ENCODE data around the gene ZFP62.

ZFP62 gene

DNA sequence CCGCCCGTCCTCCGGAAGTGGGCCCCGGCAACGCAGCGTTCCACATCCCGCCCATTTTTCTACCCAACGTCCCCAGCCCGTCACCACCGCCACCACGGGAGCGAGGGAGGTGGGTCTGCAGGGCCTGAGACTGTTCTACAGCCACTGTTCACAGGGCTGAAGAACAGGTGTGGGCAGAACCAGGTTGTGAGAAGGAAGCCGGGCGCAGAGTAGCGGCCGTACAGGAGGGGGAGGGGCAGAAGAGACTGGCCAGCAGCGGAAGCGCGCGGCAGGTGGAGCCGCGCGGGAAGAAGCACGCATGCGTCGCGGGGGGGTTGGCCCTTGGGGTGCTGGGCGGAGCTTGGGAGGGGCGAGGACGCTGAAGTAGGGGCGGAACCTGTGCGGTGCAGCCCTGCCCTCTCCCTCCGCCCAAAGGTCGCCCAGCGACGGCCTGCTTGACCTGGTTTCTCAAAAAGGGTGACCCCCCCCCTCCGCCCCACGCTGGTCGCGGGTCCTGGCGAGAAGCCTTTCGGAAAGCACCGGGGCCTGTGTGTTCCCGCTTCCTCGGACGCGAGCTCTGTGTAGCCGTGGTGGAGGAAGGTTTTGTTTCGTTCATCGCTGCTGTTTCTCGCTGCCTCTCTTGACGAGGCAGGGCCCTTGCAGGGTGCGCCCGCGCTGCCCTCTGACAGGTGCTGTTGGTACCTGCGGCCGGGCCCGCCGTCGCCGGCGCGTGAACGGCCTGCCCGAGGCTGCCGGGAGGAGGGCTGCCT is 50.7 kb downstream of the ZFP62 start:
- peak overlapping the region; percentile 70 to 100 (median 99) for H3K27ac ChIP-seq

GRCh38 chr5:180809403-180810209 is 51.5 kb downstream of the ZFP62 start:
- Histone ChIP-seq H3K27me3 (no peaks in the 10 kb centered on the region), H3K4me2 (peak overlapping the region; percentile 92 to 99 (median 98)), H3K4me1 (peaks cover 55 to 84% (median 64%) of the 10 kb centered on the region in 10 experiments), H3K9ac (peak overlapping the region; percentile 89 to 100 (median 98)), H3K4me3 (peak overlapping the region; percentile 64 to 96 (median 94)), H4K20me1 (peaks cover 0 to 37% (median 0%) of the 10 kb centered on the region in 11 experiments; a peak in 5 of 22 replicates), H3K36me3 (peaks cover 0 to 61% (median 0%) of the 10 kb centered on the region in 11 experiments; a peak in 4 of 22 replicates), H3K9me3 (replicated peaks in 1 of 11) (no peaks in the 10 kb centered on the region), H3K27ac (peak overlapping the region; percentile 70 to 100 (median 99))
- no peak for TF ChIP-seq Cebpa-rat (IDR thresholded peaks at IDR 0.05)

More for the DNA sequence above, 50.7 kb downstream of the ZFP62 start:
- H3K9me3 ChIP-seq (replicated peaks in 1 of 11) = no peaks in the 10 kb centered on the region
- no peak for TF ChIP-seq Cebpa-rat (IDR thresholded peaks at IDR 0.05)
- H3K4me1 ChIP-seq = peaks cover 50 to 84% (median 62%) of the 10 kb centered on the region in 10 experiments
- H3K36me3 ChIP-seq = peaks cover 0 to 61% (median 0%) of the 10 kb centered on the region in 11 experiments; a peak in 4 of 22 replicates
- H3K4me3 ChIP-seq = peak overlapping the region; percentile 64 to 96 (median 94)
- H4K20me1 ChIP-seq = peaks cover 0 to 37% (median 0%) of the 10 kb centered on the region in 11 experiments; a peak in 5 of 22 replicates
- H3K27me3 ChIP-seq = no peaks in the 10 kb centered on the region
- peak overlapping the region; percentile 89 to 100 (median 98) for H3K9ac ChIP-seq
- H3K4me2 ChIP-seq = peak overlapping the region; percentile 79 to 99 (median 94)

GRCh38 chr5:180808461-180809000 is 52.5 kb downstream of the ZFP62 start:
- H3K36me3 ChIP-seq = peaks cover 0 to 55% (median 0%) of the 10 kb centered on the region in 11 experiments; a peak in 4 of 22 replicates
- H3K4me2 ChIP-seq = peak overlapping the region; percentile 92 to 99 (median 98)
- H3K4me3 ChIP-seq = peak overlapping the region; percentile 64 to 96 (median 94)
- no peaks in the 10 kb centered on the region for H3K27me3 ChIP-seq
- peak overlapping the region; percentile 89 to 100 (median 98) for H3K9ac ChIP-seq
- TF ChIP-seq Cebpa-rat (IDR thresholded peaks at IDR 0.05) = no peak
- H3K27ac ChIP-seq = peak overlapping the region; percentile 91 to 100 (median 99)
- peaks cover 62 to 81% (median 74%) of the 10 kb centered on the region in 10 experiments for H3K4me1 ChIP-seq
- H4K20me1 ChIP-seq = peaks cover 0 to 26% (median 0%) of the 10 kb centered on the region in 11 experiments; a peak in 7 of 22 replicates
- H3K9me3 ChIP-seq (replicated peaks in 1 of 11) = no peaks in the 10 kb centered on the region

DNA sequence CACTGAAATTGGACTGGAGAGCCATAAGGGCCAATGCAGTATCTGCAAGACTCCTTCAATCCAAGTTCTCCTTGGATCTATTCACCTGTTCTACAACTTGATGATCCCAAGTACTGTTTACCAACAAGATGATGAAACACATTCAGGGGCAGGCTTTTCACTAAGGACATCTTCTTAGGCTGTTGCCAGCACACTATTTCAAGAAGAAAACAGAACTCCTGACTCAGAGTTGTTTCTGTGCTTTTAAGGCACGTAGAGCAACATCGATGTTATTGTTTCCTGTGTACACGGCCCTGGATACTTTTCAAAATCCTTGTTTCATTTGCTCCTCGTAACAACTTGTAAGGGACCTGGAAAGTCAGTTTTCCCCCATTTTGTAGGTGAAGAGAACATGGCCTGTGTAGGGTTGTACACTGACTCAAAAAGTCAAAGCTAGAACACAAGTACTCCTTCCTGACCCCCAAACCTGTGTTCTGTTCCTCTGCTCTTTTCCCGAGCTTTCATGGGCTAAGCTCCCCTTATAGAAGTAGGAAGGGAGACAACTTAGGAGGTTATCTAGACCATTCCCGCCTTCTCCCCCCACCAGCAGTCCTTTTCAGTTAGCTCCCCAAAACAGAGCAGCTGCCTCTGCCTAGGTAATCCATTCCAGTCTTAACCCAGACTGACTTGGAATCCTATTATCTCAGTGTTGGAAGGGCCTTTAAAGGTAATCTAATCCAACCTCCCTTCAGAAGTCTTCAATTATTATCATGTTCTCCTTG is 53.2 kb downstream of the ZFP62 start:
- no peak for TF ChIP-seq Cebpa-rat (IDR thresholded peaks at IDR 0.05)
- H3K27ac ChIP-seq = peak overlapping the region; percentile 91 to 100 (median 99)
- H3K9me3 ChIP-seq (replicated peaks in 1 of 11) = no peaks in the 10 kb centered on the region
- peak overlapping the region; percentile 64 to 96 (median 94) for H3K4me3 ChIP-seq
- peaks cover 58 to 81% (median 76%) of the 10 kb centered on the region in 10 experiments for H3K4me1 ChIP-seq
- H3K27me3 ChIP-seq = no peaks in the 10 kb centered on the region
- H3K9ac ChIP-seq = peak overlapping the region; percentile 89 to 100 (median 98)
- H3K36me3 ChIP-seq = peaks cover 0 to 54% (median 0%) of the 10 kb centered on the region in 11 experiments; a peak in 4 of 22 replicates
- peak overlapping the region; percentile 92 to 99 (median 98) for H3K4me2 ChIP-seq
- H4K20me1 ChIP-seq = peaks cover 0 to 28% (median 0%) of the 10 kb centered on the region in 11 experiments; a peak in 6 of 22 replicates

DNA sequence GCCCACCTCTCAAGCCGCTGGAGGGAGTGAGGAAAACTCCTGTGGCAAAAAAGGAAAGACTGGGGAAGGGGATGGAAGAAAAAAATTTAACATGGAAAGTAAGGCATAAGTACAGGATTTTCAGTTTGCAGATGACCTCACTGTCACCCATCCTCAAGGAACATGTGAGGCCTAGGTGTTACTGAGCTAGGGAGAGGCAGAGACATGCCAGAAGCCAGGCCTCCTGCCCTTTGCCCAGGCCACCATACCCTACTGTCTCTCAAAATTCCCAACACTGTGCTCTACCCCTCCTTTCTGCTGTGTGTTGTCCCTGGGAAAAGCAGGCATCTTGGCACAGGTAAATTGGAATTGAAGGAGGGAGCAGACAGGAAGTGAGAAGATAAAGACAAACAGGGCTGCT is 54.0 kb downstream of the ZFP62 start:
- Histone ChIP-seq H3K27me3 (no peaks in the 10 kb centered on the region), H3K4me2 (peak overlapping the region; percentile 92 to 99 (median 98)), H4K20me1 (peaks cover under 1 to 29% (median 6%) of the 10 kb centered on the region in 11 experiments; a peak in 17 of 22 replicates), H3K4me1 (peaks cover 58 to 80% (median 74%) of the 10 kb centered on the region in 10 experiments), H3K36me3 (peaks cover 0 to 46% (median 0%) of the 10 kb centered on the region in 11 experiments; a peak in 4 of 22 replicates), H3K27ac (peak overlapping the region; percentile 91 to 100 (median 99)), H3K9ac (peak overlapping the region; percentile 89 to 100 (median 98)), H3K9me3 (replicated peaks in 1 of 11) (no peaks in the 10 kb centered on the region), H3K4me3 (peak overlapping the region; percentile 64 to 96 (median 94))
- no peak for TF ChIP-seq Cebpa-rat (IDR thresholded peaks at IDR 0.05)

DNA sequence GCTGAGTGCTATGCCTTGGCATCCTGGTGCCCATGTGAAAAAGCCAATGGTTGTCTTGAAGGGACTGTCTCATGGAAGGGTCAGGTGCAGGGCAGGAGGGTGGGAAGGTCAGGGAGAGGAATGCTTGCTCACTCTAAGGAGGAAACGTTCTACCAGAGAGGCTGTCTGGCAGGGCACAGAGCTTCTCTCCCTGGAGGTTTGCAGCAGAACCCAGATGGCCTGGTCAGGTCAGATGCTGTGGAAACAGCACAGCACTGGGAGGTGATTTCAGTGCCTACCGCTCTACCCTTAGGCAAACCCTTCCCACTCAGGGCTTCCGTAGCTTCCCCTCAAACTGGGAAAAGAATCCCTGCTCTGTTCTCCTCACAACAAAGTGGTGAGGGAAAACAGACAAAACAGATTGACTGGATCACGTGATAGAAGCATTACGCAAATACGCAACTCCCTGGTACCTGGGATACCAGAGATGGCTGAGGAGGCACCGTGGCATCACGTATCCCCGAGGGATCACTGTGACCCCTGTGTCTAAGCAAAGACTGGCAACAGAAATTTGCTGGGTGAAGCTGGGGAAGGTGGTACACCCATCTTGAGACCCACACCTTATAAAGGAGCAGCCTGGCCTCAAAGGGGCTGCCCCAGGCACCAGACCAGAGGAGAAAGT is 54.6 kb downstream of the ZFP62 start:
- Histone ChIP-seq H3K4me3 (peak overlapping the region; percentile 64 to 96 (median 94)), H3K4me1 (peaks cover 56 to 78% (median 70%) of the 10 kb centered on the region in 10 experiments), H3K36me3 (peaks cover 0 to 46% (median under 1%) of the 10 kb centered on the region in 11 experiments; a peak in 10 of 22 replicates), H3K9ac (peak overlapping the region; percentile 89 to 100 (median 98)), H3K4me2 (peak overlapping the region; percentile 92 to 99 (median 98)), H3K27me3 (no peaks in the 10 kb centered on the region), H3K27ac (peak overlapping the region; percentile 91 to 100 (median 99)), H3K9me3 (replicated peaks in 1 of 11) (no peaks in the 10 kb centered on the region), H4K20me1 (peaks cover 6 to 34% (median 11%) of the 10 kb centered on the region in 11 experiments; a peak in 21 of 22 replicates)
- peak in 1 of 11 experiments; percentile 36; a peak in 2 of 22 replicates for TF ChIP-seq Cebpa-rat (IDR thresholded peaks at IDR 0.05)

- TF ChIP-seq Cebpa-rat (IDR thresholded peaks at IDR 0.05) = no peak
These were observed 56.9 kb downstream of the ZFP62 start for GRCh38 chr5:180804129-180804618.

More at GRCh38 chr5:180804129-180804618, 56.9 kb downstream of the ZFP62 start:
- Histone ChIP-seq H3K4me1 (peaks cover 73 to 89% (median 82%) of the 10 kb centered on the region in 10 experiments), H3K9me3 (replicated peaks in 1 of 11) (no peaks in the 10 kb centered on the region), H3K36me3 (peaks cover 12 to 60% (median 24%) of the 10 kb centered on the region in 11 experiments; a peak in 21 of 22 replicates), H4K20me1 (peaks cover 29 to 57% (median 34%) of the 10 kb centered on the region in 11 experiments), H3K4me2 (peak overlapping the region; percentile 92 to 99 (median 98)), H3K9ac (peak overlapping the region; percentile 97 to 100 (median 99)), H3K27ac (peak overlapping the region; percentile 91 to 100 (median 99)), H3K4me3 (peak overlapping the region; percentile 88 to 96 (median 94)), H3K27me3 (no peaks in the 10 kb centered on the region)
